ENCODE measurements around the gene KRTAP1-5.

- TF ChIP-seq CTCF (IDR thresholded peaks at IDR 0.05; ENCODE audit: extremely low read depth in 1 of 2, insufficient read depth in 1 of 2, low read depth in 1 of 2, low read length in 2 of 2): no peak
- no peak for TF ChIP-seq MAX (IDR thresholded peaks at IDR 0.05; ENCODE audit: insufficient read depth, insufficient read length)
- no peak for TF ChIP-seq POLR2A (IDR thresholded peaks at IDR 0.05; ENCODE audit: low read depth, low read length)
- no peak for TF ChIP-seq FOS (IDR thresholded peaks at IDR 0.05; ENCODE audit: borderline replicate concordance, insufficient read depth, low read length)
These were observed 18.2 kb downstream of the KRTAP1-5 start, which contains the start of gene KRTAP3-1 for GRCh38 chr17:41008811-41009210.

Data from endothelial cell of umbilical vein (primary cell).